ENCODE results near the gene PRKCE.

GRCh38 chr2:46025081-46025480 lies 373.6 kb downstream of the PRKCE start:
- TF ChIP-seq, protein P1, sequence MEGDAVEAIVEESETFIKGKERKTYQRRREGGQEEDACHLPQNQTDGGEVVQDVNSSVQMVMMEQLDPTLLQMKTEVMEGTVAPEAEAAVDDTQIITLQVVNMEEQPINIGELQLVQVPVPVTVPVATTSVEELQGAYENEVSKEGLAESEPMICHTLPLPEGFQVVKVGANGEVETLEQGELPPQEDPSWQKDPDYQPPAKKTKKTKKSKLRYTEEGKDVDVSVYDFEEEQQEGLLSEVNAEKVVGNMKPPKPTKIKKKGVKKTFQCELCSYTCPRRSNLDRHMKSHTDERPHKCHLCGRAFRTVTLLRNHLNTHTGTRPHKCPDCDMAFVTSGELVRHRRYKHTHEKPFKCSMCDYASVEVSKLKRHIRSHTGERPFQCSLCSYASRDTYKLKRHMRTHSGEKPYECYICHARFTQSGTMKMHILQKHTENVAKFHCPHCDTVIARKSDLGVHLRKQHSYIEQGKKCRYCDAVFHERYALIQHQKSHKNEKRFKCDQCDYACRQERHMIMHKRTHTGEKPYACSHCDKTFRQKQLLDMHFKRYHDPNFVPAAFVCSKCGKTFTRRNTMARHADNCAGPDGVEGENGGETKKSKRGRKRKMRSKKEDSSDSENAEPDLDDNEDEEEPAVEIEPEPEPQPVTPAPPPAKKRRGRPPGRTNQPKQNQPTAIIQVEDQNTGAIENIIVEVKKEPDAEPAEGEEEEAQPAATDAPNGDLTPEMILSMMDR (conservative IDR thresholded peaks at IDR 0.05 in 1 of 2, IDR thresholded peaks at IDR 0.05 in 1 of 2; ENCODE audit: low read depth in 1 of 2, low read length in 2 of 2): no peak
- no peak for TF ChIP-seq EZH2 (IDR thresholded peaks at IDR 0.05; ENCODE audit: low read length, missing control alignments)

All from fibroblast of lung (primary cell).